IPS-20b (cell line): ENCODE results near the gene DPYD.

Source experiments
- H3K27ac ChIP-seq: one replicate; pipeline ENCODE4 v1.5.1; 2013; ENCODE audit warnings: low read length
- H3K27me3 ChIP-seq: 2 replicates; pipeline ENCODE4 v1.6.1; 2013; ENCODE audit warnings: mild to moderate bottlenecking, low read length, inconsistent platforms; ENCODE audit not compliant: insufficient read depth
- H3K36me3 ChIP-seq: 2 replicates; pipeline ENCODE4 v1.6.1; 2013; ENCODE audit warnings: low read depth, mild to moderate bottlenecking, inconsistent platforms, low read length, moderate library complexity; ENCODE audit not compliant: insufficient read depth
- H3K4me1 ChIP-seq: 2 replicates; pipeline ENCODE4 v1.6.1; 2013; ENCODE audit warnings: mild to moderate bottlenecking, control low read depth, inconsistent platforms, low read length, moderate library complexity; ENCODE audit not compliant: insufficient read depth
- H3K4me3 ChIP-seq: 2 replicates; pipeline ENCODE4 v1.5.1; 2013; ENCODE audit warnings: mild to moderate bottlenecking, low read length, inconsistent platforms
- H3K9ac ChIP-seq: 2 replicates; pipeline ENCODE4 v1.6.1; 2013; ENCODE audit warnings: low read depth, mild to moderate bottlenecking, inconsistent platforms, low read length, moderate library complexity
- H3K9me3 ChIP-seq: 2 replicates; pipeline ENCODE4 v1.6.1; 2013; ENCODE audit warnings: mild to moderate bottlenecking, low read depth, low read length, inconsistent platforms; ENCODE audit not compliant: insufficient read depth

Gene DPYD

DNA sequence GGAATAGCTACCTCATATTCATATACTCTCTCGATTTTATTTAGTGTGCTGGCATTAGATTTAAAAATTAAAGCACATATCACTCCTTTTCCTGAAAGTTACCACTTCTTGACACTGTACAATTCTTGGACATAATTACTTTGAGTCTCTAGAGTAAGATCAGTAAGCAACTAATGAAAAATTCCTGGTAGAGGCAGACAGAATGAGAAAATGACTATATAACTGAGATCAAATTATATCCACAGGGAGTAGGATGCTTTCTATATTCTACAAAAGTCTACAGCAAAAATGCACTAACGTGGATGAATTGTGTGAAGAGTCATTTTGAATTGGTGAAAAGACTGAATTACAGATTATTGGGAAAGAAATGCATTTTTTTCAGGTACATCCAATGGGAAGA, 753.6 kb downstream of the DPYD start:
- Histone ChIP-seq H3K4me3 (no peak overlapping the region), H3K9me3 (no peaks in the 10 kb centered on the region), H3K27ac (no peak overlapping the region), H3K27me3 (no peaks in the 10 kb centered on the region), H3K36me3 (no peaks in the 10 kb centered on the region), H3K4me1 (no peaks in the 10 kb centered on the region), H3K9ac (no peak overlapping the region)

DNA sequence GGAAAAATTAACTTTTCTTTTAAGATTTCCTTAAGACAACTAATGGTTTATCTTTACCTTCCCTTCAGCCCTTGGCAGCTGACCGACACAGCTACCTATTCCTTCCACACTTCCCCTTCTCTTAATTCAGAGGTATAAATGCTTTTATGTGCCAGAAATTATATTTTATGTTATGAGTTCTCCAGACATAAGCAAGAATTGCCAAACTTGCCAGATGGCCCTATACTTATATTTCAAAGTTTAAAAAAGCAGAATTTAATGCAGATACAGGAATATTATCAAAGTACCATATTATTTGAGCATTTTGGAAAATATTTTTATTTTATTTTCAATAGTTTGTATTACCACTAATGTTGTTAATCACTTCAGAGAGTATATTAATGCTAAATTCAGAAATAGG, 754.2 kb downstream of the DPYD start:
- Histone ChIP-seq H3K9ac (no peak overlapping the region), H3K9me3 (no peaks in the 10 kb centered on the region), H3K4me1 (no peaks in the 10 kb centered on the region), H3K4me3 (no peak overlapping the region), H3K27ac (no peak overlapping the region), H3K36me3 (no peaks in the 10 kb centered on the region), H3K27me3 (no peaks in the 10 kb centered on the region)

DNA sequence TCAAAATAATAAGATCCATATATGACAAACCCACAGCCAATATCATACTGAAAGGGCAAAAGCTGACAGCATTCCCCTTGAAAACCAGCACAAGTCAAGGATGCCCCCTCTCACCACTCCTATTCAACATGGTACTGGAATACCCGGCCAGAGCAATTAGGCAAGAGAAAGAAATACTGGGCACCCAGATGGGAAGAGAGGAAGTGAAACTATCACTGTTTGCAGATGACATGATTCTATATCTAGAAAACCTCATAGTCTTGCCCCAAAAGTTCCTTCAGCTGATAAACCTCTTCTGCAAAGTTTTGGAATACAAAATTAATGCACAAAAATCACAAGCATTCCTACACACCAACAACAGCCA, 756.6 kb downstream of the DPYD start:
- no peak overlapping the region for H3K9ac ChIP-seq
- H3K4me1 ChIP-seq, result no peaks in the 10 kb centered on the region
- no peaks in the 10 kb centered on the region for H3K9me3 ChIP-seq
- H3K27ac ChIP-seq, result no peak overlapping the region
- no peaks in the 10 kb centered on the region for H3K27me3 ChIP-seq
- H3K36me3 ChIP-seq, result no peaks in the 10 kb centered on the region
- H3K4me3 ChIP-seq, result no peak overlapping the region

DNA sequence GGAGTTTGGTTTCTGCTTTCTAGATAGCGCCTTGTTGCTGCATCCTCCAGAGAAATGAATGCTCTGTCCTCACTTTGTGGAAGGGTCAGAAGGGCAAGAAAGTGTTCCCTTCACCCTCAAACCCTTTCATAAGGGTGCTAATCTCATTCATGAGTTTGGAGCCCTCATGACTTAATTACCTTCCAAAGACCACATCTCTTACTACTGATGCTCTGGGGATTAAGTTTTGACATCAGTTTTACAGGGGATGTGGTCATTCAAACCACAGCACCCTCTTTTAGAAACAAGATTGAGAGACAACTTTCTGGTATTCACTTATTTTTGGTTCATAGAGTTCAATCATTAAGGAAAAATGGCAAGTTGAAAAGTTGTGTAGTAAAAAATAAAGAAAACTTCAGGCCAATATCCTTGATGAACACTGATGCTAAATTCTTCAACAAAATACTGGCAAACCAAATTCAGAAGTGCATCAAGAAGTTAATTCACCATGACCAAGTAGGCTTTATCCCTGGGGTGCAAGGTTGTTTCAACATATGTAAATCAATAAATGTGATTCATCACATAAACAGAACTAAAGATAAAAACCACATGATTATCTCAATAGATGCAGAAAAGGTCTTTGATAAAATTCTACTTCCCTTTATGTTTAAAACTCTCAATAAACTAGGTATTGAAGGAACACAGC, 757.1 kb downstream of the DPYD start:
- Histone ChIP-seq H3K27ac (no peak overlapping the region), H3K9me3 (no peaks in the 10 kb centered on the region), H3K9ac (no peak overlapping the region), H3K27me3 (no peaks in the 10 kb centered on the region), H3K4me3 (no peak overlapping the region), H3K4me1 (no peaks in the 10 kb centered on the region), H3K36me3 (no peaks in the 10 kb centered on the region)

DNA sequence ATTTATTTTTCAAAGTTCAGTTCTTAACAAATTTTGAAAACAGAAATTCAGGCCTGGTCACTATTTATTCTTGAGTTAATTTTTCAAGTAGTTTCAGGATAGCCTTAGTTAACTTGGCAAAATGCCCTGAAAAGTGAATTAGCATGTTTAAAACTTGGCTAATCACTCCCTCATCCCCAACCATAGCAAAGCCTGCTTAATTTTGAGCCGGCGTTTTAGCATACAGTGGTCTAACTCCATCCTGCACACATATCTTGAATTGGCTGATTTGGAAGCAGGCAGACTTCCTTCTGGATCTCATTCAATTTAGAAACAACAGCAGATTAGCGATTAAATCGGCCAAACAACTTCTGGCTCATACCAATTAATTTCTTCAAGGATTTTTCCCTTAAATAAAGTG, 760.0 kb downstream of the DPYD start:
- Histone ChIP-seq H3K27ac (no peak overlapping the region), H3K27me3 (no peaks in the 10 kb centered on the region), H3K36me3 (no peaks in the 10 kb centered on the region), H3K4me3 (no peak overlapping the region), H3K9ac (no peak overlapping the region), H3K9me3 (no peaks in the 10 kb centered on the region), H3K4me1 (no peaks in the 10 kb centered on the region)

DNA sequence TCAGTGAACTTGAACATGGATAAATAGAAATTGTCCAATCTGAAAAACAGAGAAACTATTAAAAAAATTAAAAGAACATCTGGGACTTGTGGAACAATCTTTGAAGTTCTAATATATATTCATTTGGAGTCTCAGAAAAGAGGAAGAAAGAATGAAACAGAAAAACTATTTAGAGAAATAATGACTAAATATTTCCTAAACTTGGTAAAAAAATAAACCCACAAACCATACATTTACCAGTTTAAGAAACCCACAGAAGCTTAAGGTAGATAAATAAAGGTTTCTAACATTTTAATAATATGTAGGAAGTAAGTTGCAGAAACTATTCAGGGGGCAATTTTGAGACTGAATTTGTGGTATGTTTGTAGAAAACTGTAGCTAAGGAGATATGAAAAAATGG, 761.5 kb downstream of the DPYD start:
- Histone ChIP-seq H3K27ac (no peak overlapping the region), H3K27me3 (no peaks in the 10 kb centered on the region), H3K36me3 (no peaks in the 10 kb centered on the region)

DNA sequence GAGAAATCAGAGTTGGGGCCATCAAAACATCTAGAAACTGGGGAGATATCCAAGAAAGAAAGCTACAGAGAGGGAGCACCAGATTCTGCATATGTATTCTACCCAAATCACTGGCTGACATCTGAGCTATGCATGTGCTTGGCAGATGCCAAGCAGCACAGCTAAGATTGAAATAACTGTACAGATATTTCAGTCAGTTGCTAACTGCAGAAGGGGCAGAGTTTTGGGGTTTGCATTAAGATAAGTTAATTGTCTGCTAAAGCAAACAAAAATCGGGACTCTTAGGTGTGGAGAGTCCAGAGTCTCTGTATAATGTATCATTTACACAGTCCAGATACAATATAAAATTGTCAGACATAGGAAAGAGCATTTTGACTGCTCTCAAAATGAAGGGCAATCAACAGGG, 762.1 kb downstream of the DPYD start:
- no peaks in the 10 kb centered on the region for H3K4me1 ChIP-seq
- no peak overlapping the region for H3K4me3 ChIP-seq
- no peak overlapping the region for H3K9ac ChIP-seq
- no peak overlapping the region for H3K27ac ChIP-seq
- no peaks in the 10 kb centered on the region for H3K36me3 ChIP-seq
- no peaks in the 10 kb centered on the region for H3K9me3 ChIP-seq
- no peaks in the 10 kb centered on the region for H3K27me3 ChIP-seq

More for the DNA sequence above, 761.5 kb downstream of the DPYD start:
- H3K4me1 ChIP-seq, result no peaks in the 10 kb centered on the region
- no peak overlapping the region for H3K9ac ChIP-seq
- H3K9me3 ChIP-seq, result no peaks in the 10 kb centered on the region
- H3K4me3 ChIP-seq, result no peak overlapping the region

DNA sequence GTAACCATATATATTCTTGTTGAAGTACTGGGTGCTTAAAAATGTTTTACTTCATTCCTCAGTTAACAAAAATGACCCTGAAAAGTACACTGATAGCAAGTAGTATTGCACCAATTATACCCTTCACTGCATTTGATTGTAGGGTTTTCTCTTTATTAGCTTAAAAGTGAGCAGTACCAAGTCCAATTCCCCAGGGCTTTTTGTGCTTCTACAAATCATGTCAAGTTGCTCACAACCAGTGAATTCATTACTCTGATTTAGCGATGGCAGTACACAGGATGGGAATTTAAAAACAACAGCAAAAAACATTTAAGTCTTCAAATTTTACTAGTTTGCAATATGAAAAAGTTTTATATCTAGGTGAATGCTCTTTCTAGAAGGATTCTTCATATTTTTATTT, 762.8 kb downstream of the DPYD start:
- H3K27ac ChIP-seq, result no peak overlapping the region
- no peaks in the 10 kb centered on the region for H3K27me3 ChIP-seq
- H3K4me1 ChIP-seq, result no peaks in the 10 kb centered on the region
- H3K9ac ChIP-seq, result no peak overlapping the region
- H3K9me3 ChIP-seq, result no peaks in the 10 kb centered on the region
- no peak overlapping the region for H3K4me3 ChIP-seq
- no peaks in the 10 kb centered on the region for H3K36me3 ChIP-seq

DNA sequence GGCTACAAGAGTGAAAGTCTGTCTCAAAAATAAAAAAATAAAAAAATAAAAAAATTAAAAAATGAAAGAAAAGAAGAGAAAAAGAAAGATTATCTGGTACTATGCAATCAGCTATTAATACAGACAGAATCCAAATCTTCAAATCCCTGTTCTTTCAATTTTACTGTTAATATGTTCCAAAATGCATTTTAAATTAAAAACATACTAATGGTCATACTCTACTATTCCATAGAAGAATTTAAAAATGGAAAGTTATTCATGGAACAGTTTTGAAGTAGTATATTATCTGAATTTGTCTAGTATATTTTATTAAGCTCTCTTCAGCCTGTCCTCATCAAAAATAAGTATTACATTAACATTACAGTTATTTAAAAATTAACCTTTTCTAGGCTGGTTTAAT, 769.2 kb downstream of the DPYD start:
- Histone ChIP-seq H3K27ac (no peak overlapping the region), H3K9me3 (no peaks in the 10 kb centered on the region), H3K9ac (no peak overlapping the region)

DNA sequence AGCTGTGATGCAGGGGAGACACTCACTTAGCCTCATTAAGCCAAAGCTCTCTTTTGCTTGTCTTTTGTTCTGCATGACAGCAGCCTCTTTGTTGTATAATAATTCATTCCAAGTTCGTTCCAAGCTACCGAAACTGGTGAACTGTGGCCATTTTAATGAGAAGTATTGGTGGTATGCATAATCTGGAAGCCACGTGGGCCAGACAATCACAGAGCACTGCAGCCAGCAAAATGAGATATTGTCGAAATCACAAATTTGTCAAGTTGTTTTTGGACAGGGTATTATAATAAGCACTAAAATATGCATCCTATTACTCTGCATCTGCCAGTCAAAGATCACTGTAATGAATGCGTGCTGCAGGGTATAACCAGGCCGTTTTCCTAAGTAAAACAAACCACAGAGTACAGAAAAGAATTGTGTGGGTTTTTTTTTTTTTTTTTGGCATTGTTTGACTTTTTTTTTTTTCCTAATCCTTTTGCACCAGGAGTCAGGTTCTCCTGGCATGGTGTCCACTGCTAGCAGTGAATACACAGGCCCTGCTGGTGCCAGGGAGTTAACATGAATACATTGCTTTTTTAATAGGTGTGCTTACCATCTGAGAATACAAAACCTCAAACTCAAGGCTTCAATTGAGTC, 775.4 kb downstream of the DPYD start:
- H3K27me3 ChIP-seq, result no peaks in the 10 kb centered on the region
- no peak overlapping the region for H3K9ac ChIP-seq
- no peaks in the 10 kb centered on the region for H3K9me3 ChIP-seq
- H3K36me3 ChIP-seq, result no peaks in the 10 kb centered on the region
- H3K4me3 ChIP-seq, result no peak overlapping the region
- H3K4me1 ChIP-seq, result peaks cover 6% of the 10 kb centered on the region; the same call in 1 of the 2 replicates
- H3K27ac ChIP-seq, result no peak overlapping the region

More for the DNA sequence above, 769.2 kb downstream of the DPYD start:
- H3K4me3 ChIP-seq, result no peak overlapping the region
- H3K36me3 ChIP-seq, result no peaks in the 10 kb centered on the region
- H3K4me1 ChIP-seq, result no peaks in the 10 kb centered on the region
- H3K27me3 ChIP-seq, result no peaks in the 10 kb centered on the region

DNA sequence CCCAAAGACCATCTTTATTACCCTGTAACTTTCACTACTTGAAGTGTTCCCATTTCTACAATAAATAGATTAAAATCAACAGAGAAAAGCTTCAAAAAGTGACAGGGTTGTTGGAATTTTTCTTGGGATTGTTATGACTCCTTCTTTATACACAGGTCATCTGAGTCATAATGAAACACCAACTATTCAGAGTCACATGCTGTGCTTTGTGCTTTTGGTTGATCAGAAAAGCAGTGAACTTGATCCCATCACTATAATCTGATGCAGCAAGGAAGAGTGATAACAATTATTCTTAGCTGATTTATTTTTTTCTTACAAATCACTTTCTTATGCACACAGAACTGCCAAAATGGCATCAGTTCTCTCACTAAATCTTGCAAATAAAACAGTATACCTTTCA, 776.3 kb downstream of the DPYD start:
- no peaks in the 10 kb centered on the region for H3K9me3 ChIP-seq
- no peak overlapping the region for H3K4me3 ChIP-seq
- H3K27me3 ChIP-seq, result no peaks in the 10 kb centered on the region
- H3K36me3 ChIP-seq, result no peaks in the 10 kb centered on the region
- H3K9ac ChIP-seq, result no peak overlapping the region
- H3K27ac ChIP-seq, result no peak overlapping the region
- peaks cover 6% of the 10 kb centered on the region; the same call in 1 of the 2 replicates for H3K4me1 ChIP-seq

DNA sequence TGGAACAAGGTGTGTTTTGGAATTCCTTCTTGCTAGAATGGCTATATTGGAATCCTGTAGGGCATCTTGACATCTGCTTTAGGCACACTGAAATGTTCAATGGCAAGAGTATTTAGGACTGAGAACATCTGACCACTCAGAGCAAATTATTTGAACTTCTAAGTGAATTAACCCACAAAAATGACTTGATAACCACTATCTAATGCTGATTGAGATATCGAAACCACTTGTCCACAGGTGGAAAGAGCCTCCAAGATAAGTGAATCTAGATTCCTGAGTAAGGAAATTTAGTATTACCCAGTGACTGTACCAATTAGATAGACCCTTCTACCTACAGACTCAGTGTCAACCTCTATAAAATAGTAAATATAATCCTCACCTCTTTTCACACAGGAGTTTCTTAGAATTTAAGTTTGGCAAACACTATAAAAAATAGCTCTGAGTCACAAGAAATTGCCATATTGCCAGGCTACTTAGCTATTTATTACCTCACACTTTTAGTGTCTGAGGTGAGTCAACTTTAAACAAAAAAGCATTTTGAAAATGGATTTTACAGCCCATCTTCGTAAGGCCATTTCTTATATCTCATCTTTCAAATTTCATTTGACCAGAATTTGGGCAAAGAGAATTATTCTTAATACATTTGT, 777.5 kb downstream of the DPYD start:
- Histone ChIP-seq H3K4me3 (no peak overlapping the region), H3K36me3 (no peaks in the 10 kb centered on the region), H3K27ac (no peak overlapping the region), H3K4me1 (peaks cover 7% of the 10 kb centered on the region; the same call in 1 of the 2 replicates), H3K27me3 (no peaks in the 10 kb centered on the region), H3K9me3 (no peaks in the 10 kb centered on the region), H3K9ac (no peak overlapping the region)
